Measurements from ENCODE around the gene TMEM156.

TMEM156 gene

GRCh38 chr4:39062094-39062769 is 30.0 kb upstream of the TMEM156 start, which contains the start of gene KLHL5:
KLHL5 (plus strand) TSS chr4:39062232; CDS start chr4:39062653, 421 bp downstream.
- H3K4me3 ChIP-seq (ENCODE audit: low read length) = no peak within 1 kb of the TSS
- no peak within 1 kb of the TSS for H3K27ac ChIP-seq (ENCODE audit: low read length)
- no peaks in the 10 kb centered on the region for H3K36me3 ChIP-seq (replicated peaks; ENCODE audit: low read depth, low read length)
- no peaks in the 10 kb centered on the region for H3K9me3 ChIP-seq (ENCODE audit: insufficient read depth, low read length)
- no peak within 1 kb of the TSS for H3K4me2 ChIP-seq (ENCODE audit: low read length)
- H3K79me2 ChIP-seq (ENCODE audit: low read length) = peaks cover 80% of the 10 kb centered on the region
- TF ChIP-seq EZH2phosphoT487 (IDR thresholded peaks at IDR 0.05; ENCODE audit: low read depth) = no peak
- no peak for TF ChIP-seq CTCF (IDR thresholded peaks at IDR 0.05; ENCODE audit: low read depth, low read length)
- H3K27me3 ChIP-seq (ENCODE audit: low read depth, low read length) = no peaks in the 10 kb centered on the region
- peaks cover 3% of the 10 kb centered on the region; the same call in 1 of the 2 replicates for H3K4me1 ChIP-seq (ENCODE audit: low read length)
- no peak within 1 kb of the TSS for H3K9ac ChIP-seq (ENCODE audit: low read length)
- peaks cover 17% of the 10 kb centered on the region for H4K20me1 ChIP-seq (ENCODE audit: insufficient read depth, low read length)
- no peak within 1 kb of the TSS for H2AFZ ChIP-seq (ENCODE audit: low read depth, low read length)

- Histone ChIP-seq H3K79me2 (ENCODE audit: low read length) (peaks cover 80% of the 10 kb centered on the region), H3K4me3 (ENCODE audit: low read length) (no peak overlapping the region), H4K20me1 (ENCODE audit: insufficient read depth, low read length) (peaks cover 17% of the 10 kb centered on the region), H3K9me3 (ENCODE audit: insufficient read depth, low read length) (no peaks in the 10 kb centered on the region), H3K27me3 (ENCODE audit: low read depth, low read length) (no peaks in the 10 kb centered on the region), H3K9ac (ENCODE audit: low read length) (no peak overlapping the region), H3K36me3 (replicated peaks; ENCODE audit: low read depth, low read length) (no peaks in the 10 kb centered on the region), H3K4me2 (ENCODE audit: low read length) (no peak overlapping the region), H2AFZ (ENCODE audit: low read depth, low read length) (no peak overlapping the region), H3K4me1 (ENCODE audit: low read length) (peaks cover 3% of the 10 kb centered on the region; the same call in 1 of the 2 replicates), H3K27ac (ENCODE audit: low read length) (no peak overlapping the region)
- TF ChIP-seq CTCF (IDR thresholded peaks at IDR 0.05; ENCODE audit: low read depth, low read length) (peak; percentile 24), EZH2phosphoT487 (IDR thresholded peaks at IDR 0.05; ENCODE audit: low read depth) (no peak)
Observed at GRCh38 chr4:39061457-39061856, 29.2 kb upstream of the TMEM156 start.

GRCh38 chr4:39056023-39056422 is 23.8 kb upstream of the TMEM156 start:
- Histone ChIP-seq H3K9ac (ENCODE audit: low read length) (no peak overlapping the region), H2AFZ (ENCODE audit: low read depth, low read length) (no peak overlapping the region), H3K4me1 (ENCODE audit: low read length) (no peaks in the 10 kb centered on the region), H3K27me3 (ENCODE audit: low read depth, low read length) (no peaks in the 10 kb centered on the region), H3K4me2 (ENCODE audit: low read length) (no peak overlapping the region), H3K36me3 (replicated peaks; ENCODE audit: low read depth, low read length) (peaks cover 3% of the 10 kb centered on the region), H3K79me2 (ENCODE audit: low read length) (peaks cover 95% of the 10 kb centered on the region), H3K9me3 (ENCODE audit: insufficient read depth, low read length) (no peaks in the 10 kb centered on the region), H4K20me1 (ENCODE audit: insufficient read depth, low read length) (peaks cover 34% of the 10 kb centered on the region), H3K4me3 (ENCODE audit: low read length) (no peak overlapping the region), H3K27ac (ENCODE audit: low read length) (no peak overlapping the region)
- TF ChIP-seq CTCF (IDR thresholded peaks at IDR 0.05; ENCODE audit: low read depth, low read length) (no peak), EZH2phosphoT487 (IDR thresholded peaks at IDR 0.05; ENCODE audit: low read depth) (no peak)

GRCh38 chr4:39054497-39054896 is 22.3 kb upstream of the TMEM156 start:
- H3K79me2 ChIP-seq (ENCODE audit: low read length) = peaks cover 93% of the 10 kb centered on the region
- TF ChIP-seq EZH2phosphoT487 (IDR thresholded peaks at IDR 0.05; ENCODE audit: low read depth) (no peak), CTCF (IDR thresholded peaks at IDR 0.05; ENCODE audit: low read depth, low read length) (no peak)
- H3K4me3 ChIP-seq (ENCODE audit: low read length) = no peak overlapping the region
- H3K27ac ChIP-seq (ENCODE audit: low read length) = no peak overlapping the region
- no peaks in the 10 kb centered on the region for H3K4me1 ChIP-seq (ENCODE audit: low read length)
- H3K9ac ChIP-seq (ENCODE audit: low read length) = no peak overlapping the region
- H3K36me3 ChIP-seq (replicated peaks; ENCODE audit: low read depth, low read length) = peaks cover 3% of the 10 kb centered on the region
- no peaks in the 10 kb centered on the region for H3K9me3 ChIP-seq (ENCODE audit: insufficient read depth, low read length)
- peaks cover 26% of the 10 kb centered on the region; the same call in 1 of the 2 replicates for H4K20me1 ChIP-seq (ENCODE audit: insufficient read depth, low read length)
- H3K4me2 ChIP-seq (ENCODE audit: low read length) = no peak overlapping the region
- H3K27me3 ChIP-seq (ENCODE audit: low read depth, low read length) = no peaks in the 10 kb centered on the region
- H2AFZ ChIP-seq (ENCODE audit: low read depth, low read length) = no peak overlapping the region
